ENCODE data around the gene INTS11. TPM values are rescaled to one million over a fixed set of nuclear protein-coding genes. Genes with fewer than 3 reads are reported as not detected.

Gene INTS11
- polyA plus RNA-seq, 1 donor (not counting 4 experiments of a cell fraction or from before 2014, with no cell fraction given): 70.4 TPM

DNA sequence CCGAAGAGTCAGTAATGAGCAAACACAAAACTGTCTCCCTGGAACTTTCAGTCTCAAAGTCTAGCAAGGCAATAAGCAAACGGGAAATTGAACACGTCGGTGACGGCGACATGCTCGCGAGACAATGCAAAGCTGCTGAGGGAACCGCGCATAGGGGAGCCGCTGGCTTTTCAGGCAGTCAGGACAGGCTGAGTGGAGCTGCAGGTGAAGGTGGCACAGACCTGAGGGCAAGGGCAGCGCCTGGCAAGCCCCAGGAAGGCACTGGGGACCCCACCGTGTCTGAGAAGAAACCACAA, 4.9 kb downstream of the INTS11 start:
- no peak overlapping the region for H3K4me3 ChIP-seq (ENCODE audit: control insufficient read depth in 2 of 3, extremely low read depth in 1 of 3, insufficient read depth in 2 of 3, low read depth in 1 of 3, low read length in 3 of 3)
- H3K36me3 ChIP-seq (ENCODE audit: control insufficient read depth in 2 of 2, extremely low read depth in 1 of 2, insufficient read depth in 2 of 2, low read length in 2 of 2): peaks cover 22 to 26% of the 10 kb centered on the region in 2 experiments
- no peak overlapping the region for H2AFZ ChIP-seq (ENCODE audit: control insufficient read depth, low read length)
- no peak overlapping the region for H3K9ac ChIP-seq (ENCODE audit: control insufficient read depth, extremely low read depth, insufficient read depth, low read length)
- TF ChIP-seq, protein P1, sequence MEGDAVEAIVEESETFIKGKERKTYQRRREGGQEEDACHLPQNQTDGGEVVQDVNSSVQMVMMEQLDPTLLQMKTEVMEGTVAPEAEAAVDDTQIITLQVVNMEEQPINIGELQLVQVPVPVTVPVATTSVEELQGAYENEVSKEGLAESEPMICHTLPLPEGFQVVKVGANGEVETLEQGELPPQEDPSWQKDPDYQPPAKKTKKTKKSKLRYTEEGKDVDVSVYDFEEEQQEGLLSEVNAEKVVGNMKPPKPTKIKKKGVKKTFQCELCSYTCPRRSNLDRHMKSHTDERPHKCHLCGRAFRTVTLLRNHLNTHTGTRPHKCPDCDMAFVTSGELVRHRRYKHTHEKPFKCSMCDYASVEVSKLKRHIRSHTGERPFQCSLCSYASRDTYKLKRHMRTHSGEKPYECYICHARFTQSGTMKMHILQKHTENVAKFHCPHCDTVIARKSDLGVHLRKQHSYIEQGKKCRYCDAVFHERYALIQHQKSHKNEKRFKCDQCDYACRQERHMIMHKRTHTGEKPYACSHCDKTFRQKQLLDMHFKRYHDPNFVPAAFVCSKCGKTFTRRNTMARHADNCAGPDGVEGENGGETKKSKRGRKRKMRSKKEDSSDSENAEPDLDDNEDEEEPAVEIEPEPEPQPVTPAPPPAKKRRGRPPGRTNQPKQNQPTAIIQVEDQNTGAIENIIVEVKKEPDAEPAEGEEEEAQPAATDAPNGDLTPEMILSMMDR (optimal IDR thresholded peaks at IDR 0.05 in 1 of 3, IDR thresholded peaks at IDR 0.05 in 1 of 3, conservative IDR thresholded peaks at IDR 0.05 in 1 of 3; ENCODE audit: extremely low read depth in 1 of 3, insufficient read depth in 2 of 3, low read length in 3 of 3): no peak
- TF ChIP-seq EZH2 (IDR thresholded peaks at IDR 0.05; ENCODE audit: low read length): no peak
- H4K20me1 ChIP-seq (ENCODE audit: control insufficient read depth, extremely low read depth, insufficient read depth, low read length): peaks cover 13% of the 10 kb centered on the region
- peaks cover 59% of the 10 kb centered on the region for H3K79me2 ChIP-seq (ENCODE audit: control insufficient read depth, insufficient read depth, low read length)
- dilution Hi-C loops (cut with MboI; ENCODE audit: extremely low pct_ligation_motif_present, low sequenced_read_pairs): no loop called here
- H3K27ac ChIP-seq (ENCODE audit: control insufficient read depth, insufficient read depth, low read length): no peak overlapping the region
- H3K27me3 ChIP-seq (ENCODE audit: control insufficient read depth, extremely low read depth, insufficient read depth, low read length): no peaks in the 10 kb centered on the region
- no peak overlapping the region for H3K4me2 ChIP-seq (ENCODE audit: control insufficient read depth, extremely low read depth, insufficient read depth, low read depth, low read length)
- FAIRE-seq (no peak), DNase-seq (ENCODE audit: low read depth, low spot score) (no peak)
- H3K9me1 ChIP-seq (ENCODE audit: control insufficient read depth, extremely low read depth, insufficient read depth, low read length): no peaks in the 10 kb centered on the region
- peaks cover 25% of the 10 kb centered on the region for H3K4me1 ChIP-seq (ENCODE audit: control insufficient read depth, extremely low read depth, insufficient read depth, low read length)
- no peaks in the 10 kb centered on the region for H3K9me3 ChIP-seq (ENCODE audit: control insufficient read depth, low read depth, low read length)

DNA sequence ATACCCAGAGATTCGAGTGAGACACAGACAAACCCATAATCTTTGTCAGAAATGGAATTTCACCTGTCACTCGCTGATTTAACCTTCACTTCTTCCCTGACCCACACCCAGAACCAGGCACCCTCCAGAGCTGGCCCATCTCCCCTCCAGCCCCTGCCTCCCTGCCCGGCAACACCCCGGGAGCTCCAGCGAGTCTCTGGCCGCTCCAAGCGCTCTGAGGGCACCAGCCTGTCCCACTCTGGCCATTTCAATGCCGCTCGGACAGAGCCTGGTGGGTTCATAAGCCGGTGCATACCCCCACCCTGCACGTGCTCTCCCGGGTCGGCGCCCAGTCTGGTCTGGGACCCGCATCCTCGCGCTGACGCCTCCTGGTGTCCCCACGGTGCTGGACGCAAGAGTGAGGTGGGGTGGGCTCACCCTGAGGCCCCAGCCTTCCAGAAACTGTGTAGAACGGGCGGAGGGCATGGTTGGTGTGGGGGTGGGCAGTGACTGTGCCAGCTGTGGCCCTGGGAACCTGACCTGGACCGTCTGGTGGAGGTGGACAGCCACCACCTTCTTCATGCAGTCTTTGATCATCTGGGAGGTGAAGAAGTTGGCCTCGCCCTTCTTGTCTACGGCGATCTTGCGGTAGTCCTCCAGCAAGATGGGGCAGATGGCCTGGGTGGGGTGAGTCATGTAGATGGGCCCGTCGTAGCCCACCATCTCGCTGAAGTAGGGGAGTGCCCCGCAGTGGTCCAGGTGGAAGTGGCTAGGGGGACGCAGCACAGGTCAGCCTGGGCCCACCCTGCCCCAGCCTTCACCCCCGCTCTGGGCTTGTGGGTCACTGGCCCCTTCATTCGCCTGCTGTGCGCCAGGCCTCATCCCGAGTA, 5.4 kb downstream of the INTS11 start:
- H3K27ac ChIP-seq (ENCODE audit: control insufficient read depth, insufficient read depth, low read length): peak overlapping the region; percentile 57
- no peaks in the 10 kb centered on the region for H3K27me3 ChIP-seq (ENCODE audit: control insufficient read depth, extremely low read depth, insufficient read depth, low read length)
- H3K4me1 ChIP-seq (ENCODE audit: control insufficient read depth, extremely low read depth, insufficient read depth, low read length): peaks cover 25% of the 10 kb centered on the region
- dilution Hi-C loops (cut with MboI; ENCODE audit: extremely low pct_ligation_motif_present, low sequenced_read_pairs): no loop called here
- H3K79me2 ChIP-seq (ENCODE audit: control insufficient read depth, insufficient read depth, low read length): peaks cover 57% of the 10 kb centered on the region
- no peak overlapping the region for H3K4me3 ChIP-seq (ENCODE audit: control insufficient read depth in 2 of 3, extremely low read depth in 1 of 3, insufficient read depth in 2 of 3, low read depth in 1 of 3, low read length in 3 of 3)
- H2AFZ ChIP-seq (ENCODE audit: control insufficient read depth, low read length): no peak overlapping the region
- DNase-seq (ENCODE audit: low read depth, low spot score) (no peak), FAIRE-seq (no peak)
- H3K4me2 ChIP-seq (ENCODE audit: control insufficient read depth, extremely low read depth, insufficient read depth, low read depth, low read length): no peak overlapping the region
- H3K9me3 ChIP-seq (ENCODE audit: control insufficient read depth, low read depth, low read length): no peaks in the 10 kb centered on the region
- H3K9me1 ChIP-seq (ENCODE audit: control insufficient read depth, extremely low read depth, insufficient read depth, low read length): no peaks in the 10 kb centered on the region
- TF ChIP-seq, protein P1 (optimal IDR thresholded peaks at IDR 0.05 in 1 of 3, IDR thresholded peaks at IDR 0.05 in 1 of 3, conservative IDR thresholded peaks at IDR 0.05 in 1 of 3; ENCODE audit: extremely low read depth in 1 of 3, insufficient read depth in 2 of 3, low read length in 3 of 3): no peak
- no peak for TF ChIP-seq EZH2 (IDR thresholded peaks at IDR 0.05; ENCODE audit: low read length)
- H3K36me3 ChIP-seq (ENCODE audit: control insufficient read depth in 2 of 2, extremely low read depth in 1 of 2, insufficient read depth in 2 of 2, low read length in 2 of 2): peaks cover 27 to 32% of the 10 kb centered on the region in 2 experiments
- H3K9ac ChIP-seq (ENCODE audit: control insufficient read depth, extremely low read depth, insufficient read depth, low read length): no peak overlapping the region
- H4K20me1 ChIP-seq (ENCODE audit: control insufficient read depth, extremely low read depth, insufficient read depth, low read length): peaks cover 13% of the 10 kb centered on the region
